GM08714 (cell line): ENCODE measurements around the gene GNAI3.

Source experiments
- H3K4me3 ChIP-seq: fragments of 200-500 bp; sonication (Bioruptor generic); 2 replicates; pipeline ENCODE4 v1.5.1; 2014; ENCODE audit warnings: mild to moderate bottlenecking, low read length, inconsistent platforms
- ZNF274 ChIP-seq: IDR thresholded peaks from 2 replicates; pipeline ENCODE4 v1.6.1; 2012; ENCODE audit warnings: mild to moderate bottlenecking, low read depth, low read length

Gene GNAI3

GRCh38 chr1:109634292-109634691 lies 85.9 kb downstream of the GNAI3 start:
- TF ChIP-seq ZNF274: no peak
- no peak overlapping the region for H3K4me3 ChIP-seq

- TF ChIP-seq ZNF274: no peak
- no peak overlapping the region for H3K4me3 ChIP-seq
Measured at GRCh38 chr1:109634771-109635750, 86.6 kb downstream of the GNAI3 start.

- H3K4me3 ChIP-seq: no peak overlapping the region
- no peak for TF ChIP-seq ZNF274
Measured at GRCh38 chr1:109635862-109636200, 87.4 kb downstream of the GNAI3 start.

- no peak overlapping the region for H3K4me3 ChIP-seq
- TF ChIP-seq ZNF274: no peak
Measured at GRCh38 chr1:109636201-109636952, 88.0 kb downstream of the GNAI3 start.

- TF ChIP-seq ZNF274: no peak
- no peak overlapping the region for H3K4me3 ChIP-seq
Measured at GRCh38 chr1:109637446-109637845, 89.0 kb downstream of the GNAI3 start.

- H3K4me3 ChIP-seq: no peak overlapping the region
- TF ChIP-seq ZNF274: no peak
Measured at GRCh38 chr1:109639063-109639840, 90.8 kb downstream of the GNAI3 start.

GRCh38 chr1:109639841-109640184 lies 91.4 kb downstream of the GNAI3 start:
- TF ChIP-seq ZNF274: no peak
- H3K4me3 ChIP-seq: no peak overlapping the region

- H3K4me3 ChIP-seq: no peak overlapping the region
- no peak for TF ChIP-seq ZNF274
Measured at GRCh38 chr1:109640285-109640865, 92.0 kb downstream of the GNAI3 start.

- TF ChIP-seq ZNF274: no peak
- H3K4me3 ChIP-seq: no peak overlapping the region
Measured at GRCh38 chr1:109641078-109641740, 92.8 kb downstream of the GNAI3 start.

GRCh38 chr1:109641861-109642260 lies 93.4 kb downstream of the GNAI3 start:
- no peak for TF ChIP-seq ZNF274
- no peak overlapping the region for H3K4me3 ChIP-seq

GRCh38 chr1:109642626-109643025 lies 94.2 kb downstream of the GNAI3 start:
- TF ChIP-seq ZNF274: no peak
- H3K4me3 ChIP-seq: no peak overlapping the region

GRCh38 chr1:109643385-109644230 lies 95.2 kb downstream of the GNAI3 start:
- H3K4me3 ChIP-seq: no peak overlapping the region
- TF ChIP-seq ZNF274: no peak

GRCh38 chr1:109644670-109645069 lies 96.3 kb downstream of the GNAI3 start:
- H3K4me3 ChIP-seq: no peak overlapping the region
- TF ChIP-seq ZNF274: no peak
